Measurements from ENCODE around the gene SIM1.
A peak's percentile ranks its signal among the peaks of the same experiment; 100 is the strongest.

Gene SIM1, protein sequence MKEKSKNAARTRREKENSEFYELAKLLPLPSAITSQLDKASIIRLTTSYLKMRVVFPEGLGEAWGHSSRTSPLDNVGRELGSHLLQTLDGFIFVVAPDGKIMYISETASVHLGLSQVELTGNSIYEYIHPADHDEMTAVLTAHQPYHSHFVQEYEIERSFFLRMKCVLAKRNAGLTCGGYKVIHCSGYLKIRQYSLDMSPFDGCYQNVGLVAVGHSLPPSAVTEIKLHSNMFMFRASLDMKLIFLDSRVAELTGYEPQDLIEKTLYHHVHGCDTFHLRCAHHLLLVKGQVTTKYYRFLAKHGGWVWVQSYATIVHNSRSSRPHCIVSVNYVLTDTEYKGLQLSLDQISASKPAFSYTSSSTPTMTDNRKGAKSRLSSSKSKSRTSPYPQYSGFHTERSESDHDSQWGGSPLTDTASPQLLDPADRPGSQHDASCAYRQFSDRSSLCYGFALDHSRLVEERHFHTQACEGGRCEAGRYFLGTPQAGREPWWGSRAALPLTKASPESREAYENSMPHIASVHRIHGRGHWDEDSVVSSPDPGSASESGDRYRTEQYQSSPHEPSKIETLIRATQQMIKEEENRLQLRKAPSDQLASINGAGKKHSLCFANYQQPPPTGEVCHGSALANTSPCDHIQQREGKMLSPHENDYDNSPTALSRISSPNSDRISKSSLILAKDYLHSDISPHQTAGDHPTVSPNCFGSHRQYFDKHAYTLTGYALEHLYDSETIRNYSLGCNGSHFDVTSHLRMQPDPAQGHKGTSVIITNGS

DNA sequence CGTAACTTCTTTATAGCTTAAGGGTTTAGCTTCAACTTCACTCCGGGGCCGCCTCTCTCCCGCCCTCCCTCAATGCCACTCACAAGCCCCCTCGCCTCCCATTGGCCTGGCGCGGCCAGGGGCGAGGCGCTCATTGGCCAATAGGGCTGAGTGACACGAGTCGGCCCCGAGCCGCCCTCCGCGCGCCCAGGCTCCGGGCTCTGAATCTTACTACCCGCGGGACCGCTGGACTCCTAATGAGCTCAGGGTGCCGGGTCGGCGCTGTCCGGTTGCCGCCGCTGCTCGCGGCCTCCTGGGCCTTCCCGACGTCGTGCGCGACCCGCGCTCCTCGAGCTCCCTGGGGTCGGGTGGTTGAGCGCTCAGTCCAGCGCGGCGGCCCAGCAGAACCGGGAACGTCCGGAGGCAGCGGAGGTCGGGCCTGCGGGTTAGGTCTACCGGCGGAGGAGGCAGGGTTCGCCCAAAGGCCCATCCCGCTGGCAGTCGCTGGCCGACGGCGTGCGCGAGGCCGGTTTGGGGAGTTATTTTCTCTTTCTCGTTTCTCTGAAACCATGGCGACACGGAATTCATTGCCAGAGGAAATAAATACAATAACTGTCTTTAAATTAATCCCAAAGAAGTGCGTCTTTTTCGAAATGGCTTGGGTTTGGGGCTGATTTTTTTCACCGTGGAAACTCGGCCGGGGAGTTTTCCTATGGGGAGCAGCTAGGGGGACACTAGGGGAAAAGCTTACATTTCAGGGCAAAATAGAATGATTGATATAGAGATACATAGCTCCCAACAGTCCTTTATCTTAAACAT, at the start of gene SIM1:
Gene SIM1 (minus strand): TSS at position 19 of the 798 bp plus-strand sequence. CDS start 1,453 bp downstream, outside the sequence.
- no peak for DNase-seq

DNA sequence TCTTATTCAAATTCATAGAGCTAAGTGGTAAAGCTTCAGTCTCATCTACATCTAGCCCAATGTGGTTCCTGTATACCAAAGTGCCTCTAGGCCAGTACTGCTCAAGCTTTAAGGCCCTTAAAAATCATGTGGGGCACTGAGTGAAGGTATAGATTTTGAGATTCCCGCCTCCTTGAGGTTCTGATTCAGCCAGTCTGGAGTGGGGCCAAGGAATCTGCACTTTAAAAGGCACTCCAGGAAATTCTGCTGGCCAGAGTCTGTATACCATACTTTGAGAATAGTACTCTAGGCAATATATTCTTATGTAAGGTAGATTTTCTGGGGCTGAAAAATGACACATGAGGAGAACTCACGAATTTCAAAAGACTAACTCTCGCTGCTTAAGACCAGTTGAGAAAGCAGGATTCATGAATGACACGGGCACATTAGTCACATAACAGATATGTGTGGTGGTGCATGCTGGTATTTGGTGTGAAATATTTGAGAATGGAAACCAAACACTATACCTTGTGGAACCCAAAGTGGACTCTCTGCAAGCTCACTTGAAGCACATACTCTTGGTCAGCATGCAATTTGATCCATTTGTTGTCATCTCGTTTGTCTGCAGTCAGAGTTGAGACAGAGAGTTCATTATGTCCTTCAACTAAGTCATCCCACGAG, 47.6 kb upstream of the SIM1 start:
- peak; percentile 8 for DNase-seq

DNA sequence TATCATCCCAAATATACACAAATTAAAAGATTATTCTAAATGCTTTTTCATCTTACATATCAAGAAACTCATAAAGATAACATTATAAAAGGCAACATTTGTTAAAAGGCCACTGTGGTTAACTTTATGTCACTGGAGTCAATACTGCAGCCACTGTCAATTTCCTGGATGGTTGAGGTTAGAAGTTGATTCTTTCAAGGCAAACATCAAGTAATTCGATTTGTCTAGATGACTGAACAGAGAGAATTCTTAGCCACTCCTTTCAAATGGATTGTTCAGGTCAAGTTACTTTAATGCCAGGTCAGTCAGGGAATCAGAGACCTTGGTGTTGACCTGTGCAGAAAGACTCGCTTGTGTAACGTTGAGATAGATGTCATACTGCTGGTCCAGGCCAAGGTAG, 44.4 kb upstream of the SIM1 start:
- no peak for DNase-seq

DNA sequence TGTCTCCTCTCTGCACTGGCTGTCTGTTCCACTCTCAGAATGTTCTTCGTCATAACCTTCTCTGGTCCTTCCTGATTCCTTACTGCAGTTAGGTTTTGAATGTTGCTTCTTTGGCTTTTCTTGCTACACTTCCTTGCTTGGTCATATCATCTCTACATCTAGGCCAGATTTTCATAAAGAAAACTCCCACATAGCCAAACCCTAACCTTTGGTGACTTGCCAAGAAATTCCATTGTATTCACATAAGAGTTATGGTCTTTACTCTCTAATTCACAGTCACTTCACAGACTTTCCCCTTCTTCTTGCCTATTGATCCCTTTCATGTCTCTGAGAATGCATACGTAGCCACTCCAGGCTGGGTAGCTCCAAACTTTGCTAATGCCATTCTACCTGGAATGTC, 41.9 kb upstream of the SIM1 start:
- DNase-seq = no peak

DNA sequence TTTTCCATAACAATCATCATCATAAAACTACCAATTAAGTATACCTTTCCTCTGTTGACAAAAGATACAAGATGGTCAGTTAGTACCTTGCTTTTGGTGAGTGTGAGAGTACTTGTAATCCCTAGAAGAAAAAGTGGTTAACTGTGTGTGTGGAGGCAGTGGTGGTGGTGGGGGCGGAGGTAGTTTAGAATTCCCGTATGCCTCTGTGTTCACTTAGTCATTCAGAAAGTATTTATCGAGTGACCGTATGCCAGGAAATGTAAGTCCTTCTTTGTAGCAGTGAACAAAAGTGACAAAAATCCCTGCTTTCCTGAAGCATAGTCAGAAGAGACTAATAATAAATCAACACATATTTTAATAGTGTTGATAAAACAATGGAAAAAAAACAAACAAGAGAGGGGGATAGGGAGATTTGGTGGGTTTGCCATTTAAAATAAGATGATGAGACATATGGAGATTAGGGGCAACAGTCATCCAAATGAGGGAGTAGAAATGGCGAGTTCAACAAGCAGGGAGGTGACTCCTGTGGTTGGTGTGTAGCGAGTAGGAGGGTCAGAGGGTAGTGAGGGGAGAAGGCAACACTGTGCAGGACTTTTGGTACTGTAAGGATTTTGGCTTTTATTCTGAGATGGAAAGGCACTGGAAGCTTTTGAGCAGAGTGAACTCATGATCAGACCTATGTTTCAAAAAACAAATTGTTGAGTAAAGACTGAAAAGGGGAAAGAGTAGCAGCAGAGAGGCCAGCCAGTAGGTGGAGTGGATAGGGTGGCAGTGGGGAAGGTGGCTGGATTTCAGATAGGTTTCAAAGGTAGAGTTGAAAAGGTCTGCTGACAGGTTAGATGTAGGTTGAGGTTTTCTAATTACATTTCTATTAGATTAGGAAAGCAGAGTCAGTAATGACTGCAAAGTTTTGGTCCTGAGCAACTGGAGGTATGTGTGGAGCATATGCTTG, 40.3 kb upstream of the SIM1 start:
- peak; percentile 66 for DNase-seq

DNA sequence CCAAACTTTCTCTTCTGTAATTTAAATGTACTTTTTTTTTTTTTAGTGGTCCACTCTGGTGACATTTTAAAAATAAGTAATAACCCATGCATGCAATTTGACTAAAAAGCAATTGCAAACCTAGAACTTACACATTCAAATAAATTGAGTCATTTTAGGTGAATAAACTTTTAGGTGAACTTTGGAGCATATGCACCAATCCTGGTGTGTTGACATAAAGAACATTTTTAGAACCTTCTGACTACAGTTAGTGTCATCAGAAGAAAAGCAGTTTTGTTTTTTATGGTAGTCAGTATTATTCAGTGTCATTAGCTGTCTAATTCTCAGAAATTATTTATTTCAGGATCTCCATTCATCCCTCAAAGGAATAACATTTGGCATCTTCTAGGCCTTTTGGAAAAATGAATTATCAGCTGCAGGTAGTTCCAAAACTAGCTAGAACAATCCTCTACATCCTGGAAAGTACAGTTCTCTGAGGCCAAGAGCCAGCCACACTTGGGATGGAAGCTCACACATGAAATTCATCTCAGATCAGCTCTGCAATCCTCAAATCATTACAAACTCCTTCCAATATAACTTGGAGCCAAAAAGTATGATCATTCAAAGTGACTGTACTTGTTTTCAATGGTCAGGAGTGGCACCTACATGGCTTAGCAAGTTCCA, 38.5 kb upstream of the SIM1 start:
- DNase-seq = no peak

DNA sequence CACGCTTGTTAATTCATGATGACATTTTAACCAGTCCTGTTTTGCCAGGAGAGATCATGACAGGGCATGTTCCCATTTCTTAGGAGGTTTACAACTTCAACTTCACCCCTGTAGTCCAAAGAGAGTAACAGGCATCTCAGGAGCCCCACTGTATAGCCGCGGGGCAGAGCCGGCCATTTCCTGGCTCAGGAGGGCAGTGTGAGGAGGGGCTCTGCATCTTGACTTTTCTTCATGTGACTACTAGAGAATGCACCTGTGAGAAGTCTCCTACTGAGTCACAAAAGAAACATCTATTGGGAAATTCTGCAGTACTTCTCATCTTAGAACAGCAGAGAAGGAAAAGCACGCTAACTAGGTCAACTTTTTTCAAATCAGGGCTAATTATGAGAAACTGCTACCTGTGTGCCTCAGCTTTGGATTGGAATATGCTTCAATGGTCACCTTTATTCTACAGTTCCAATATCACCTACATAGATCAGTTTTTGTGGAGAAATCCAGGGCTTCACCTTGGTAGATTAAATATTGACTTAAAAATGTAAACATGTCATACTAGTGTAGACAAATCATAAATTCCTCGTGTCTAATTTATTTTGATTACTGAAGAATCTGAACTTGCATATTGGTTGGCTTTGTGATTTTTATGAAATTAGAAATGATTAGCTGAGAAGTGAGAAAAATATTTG, 28.6 kb upstream of the SIM1 start:
- DNase-seq = no peak

DNA sequence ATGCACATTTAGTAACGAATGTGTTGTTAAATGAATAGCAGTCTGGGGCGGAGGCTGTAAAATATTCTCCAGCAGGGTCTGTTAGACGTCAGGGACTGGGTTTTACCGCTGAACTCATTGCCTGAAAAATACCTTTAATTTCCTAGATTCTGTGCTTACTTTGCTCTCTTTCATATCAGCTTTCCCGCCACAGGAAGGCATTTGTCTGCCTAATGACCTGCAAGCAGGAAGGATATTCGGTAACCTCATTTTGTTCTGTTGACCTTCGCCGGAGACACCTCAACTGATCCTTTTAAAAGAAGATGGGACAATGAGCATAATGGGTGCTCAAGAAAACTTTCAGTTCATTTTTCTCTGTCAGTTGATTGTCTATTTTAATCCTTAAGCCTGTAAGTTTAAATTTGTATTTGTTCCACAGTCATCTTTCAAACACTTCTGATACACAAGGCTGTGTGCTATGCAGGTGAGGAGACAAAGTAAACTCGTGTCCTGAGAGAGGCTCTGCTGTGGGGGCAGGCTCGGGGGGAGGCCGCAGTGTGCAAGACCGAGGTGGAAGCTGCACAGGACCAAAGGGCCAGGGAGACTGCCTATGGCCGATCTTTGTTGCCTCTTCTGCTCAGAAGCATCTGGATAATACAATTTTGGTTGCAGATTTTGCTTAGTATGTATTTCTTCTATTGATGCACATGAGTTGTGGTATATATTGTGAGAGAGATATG, 27.4 kb upstream of the SIM1 start:
- no peak for DNase-seq

DNA sequence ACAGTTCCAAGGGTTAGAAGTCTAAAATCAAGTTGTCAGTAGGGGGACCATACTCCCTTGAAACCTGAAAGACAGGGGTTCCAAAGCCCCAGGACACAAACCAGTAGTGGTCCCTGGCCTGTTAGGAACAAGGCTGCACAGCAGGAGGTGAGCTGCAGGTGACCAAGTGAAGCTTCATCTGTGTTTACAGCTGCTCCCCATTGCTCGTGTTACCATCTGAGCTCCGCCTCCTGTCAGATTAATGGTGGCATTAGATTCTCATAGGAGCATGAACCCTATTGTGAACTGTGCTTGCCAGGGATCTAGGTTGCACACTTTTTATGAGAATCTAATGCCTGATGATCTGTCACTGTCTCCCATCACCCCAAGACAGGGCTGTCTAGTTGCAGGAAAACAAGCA, 25.3 kb upstream of the SIM1 start:
- DNase-seq = no peak

DNA sequence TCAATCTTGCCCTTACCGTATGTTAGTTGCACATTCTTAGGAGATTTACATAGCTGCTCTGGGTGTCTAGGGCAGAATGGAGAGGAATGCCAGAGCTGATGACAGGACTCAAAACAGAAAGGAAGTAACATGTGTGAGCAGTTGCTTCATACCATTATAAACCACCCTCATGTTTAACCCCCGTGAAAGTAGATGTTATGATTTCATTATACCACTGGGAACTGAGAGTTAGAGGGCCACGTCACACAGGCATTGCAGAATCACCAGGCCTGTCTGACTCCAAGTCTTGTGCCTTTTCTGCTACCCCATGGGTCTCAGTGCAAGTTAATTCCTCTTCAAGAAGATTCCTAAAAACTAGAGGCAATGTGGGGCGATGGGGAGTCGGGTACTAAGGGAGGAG, 23.5 kb upstream of the SIM1 start:
- no peak for DNase-seq

DNA sequence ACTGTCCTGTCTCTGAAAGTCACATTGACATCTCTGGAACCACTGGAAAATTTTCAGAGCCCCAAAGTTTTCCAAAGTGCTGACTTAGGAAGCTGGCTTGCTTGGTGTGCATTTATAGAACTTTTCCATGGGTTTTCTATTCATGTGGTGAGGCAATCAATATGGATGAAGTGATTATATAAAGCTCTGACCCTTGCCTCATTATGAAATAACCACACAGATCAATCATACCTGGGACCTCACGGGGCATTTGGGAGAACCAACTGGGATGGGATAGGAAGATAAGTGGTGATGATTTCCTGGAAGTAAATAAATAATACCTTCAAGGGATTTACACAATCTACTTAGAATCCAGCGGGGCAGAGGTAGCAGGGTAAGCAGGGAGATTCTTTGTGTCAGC, 22.9 kb upstream of the SIM1 start:
- DNase-seq = no peak

DNA sequence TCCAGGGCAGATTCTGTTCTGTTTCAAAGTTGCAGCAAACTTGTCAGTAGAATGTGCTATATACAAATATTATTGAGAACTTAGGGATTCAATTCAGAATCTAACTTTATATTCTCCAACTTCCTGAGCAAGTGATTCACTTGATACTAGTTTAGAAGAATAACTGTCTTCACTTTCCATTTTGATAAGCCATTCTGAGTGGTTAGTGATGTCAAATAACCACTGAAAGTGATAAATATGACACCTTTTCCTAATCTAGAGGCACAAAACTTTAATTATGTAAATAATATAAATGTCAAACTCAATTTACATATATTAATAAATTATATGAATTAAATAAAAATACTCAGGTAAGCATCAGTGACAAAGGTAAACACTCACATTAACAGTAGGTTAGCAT, 20.5 kb upstream of the SIM1 start:
- DNase-seq = no peak

DNA sequence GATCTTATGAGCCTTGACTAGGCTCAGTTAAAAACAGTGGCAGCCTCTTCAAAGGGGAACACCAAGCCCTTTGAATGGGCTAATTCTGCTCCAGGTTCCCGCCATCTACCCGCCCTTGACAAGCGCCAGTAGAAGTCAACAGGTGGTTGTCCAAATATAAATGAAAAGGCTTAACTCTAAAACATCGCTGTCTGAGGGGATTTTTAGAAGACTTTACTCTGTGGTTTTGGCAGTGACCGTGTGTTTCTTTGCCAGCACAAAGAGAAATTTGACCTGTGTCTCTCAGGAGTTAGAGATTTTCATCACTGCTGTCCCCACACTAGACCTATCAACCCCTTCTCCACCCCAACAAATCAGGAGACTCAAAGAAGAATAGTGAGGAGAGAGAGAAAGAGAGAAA, 19.8 kb upstream of the SIM1 start:
- no peak for DNase-seq

DNA sequence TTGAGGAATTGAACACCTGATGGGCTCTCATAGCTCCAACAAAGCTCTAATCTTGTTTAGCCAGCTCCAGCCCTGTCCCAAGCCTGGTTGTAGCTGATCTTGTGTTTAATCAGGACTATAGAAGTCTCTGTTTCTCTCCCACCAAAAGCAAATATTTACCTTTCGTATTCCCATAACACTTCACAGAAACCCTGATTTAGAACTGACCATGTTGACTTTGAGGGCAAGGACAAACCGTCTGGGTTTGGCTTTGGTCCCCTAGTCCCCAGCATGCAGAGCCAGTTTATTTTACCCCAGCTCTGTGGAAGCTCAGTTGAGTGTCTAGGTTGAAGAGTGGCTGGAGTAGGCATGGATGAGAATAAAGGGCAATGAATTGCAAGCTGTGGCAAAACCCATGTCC, 18.0 kb upstream of the SIM1 start:
- no peak for DNase-seq

DNA sequence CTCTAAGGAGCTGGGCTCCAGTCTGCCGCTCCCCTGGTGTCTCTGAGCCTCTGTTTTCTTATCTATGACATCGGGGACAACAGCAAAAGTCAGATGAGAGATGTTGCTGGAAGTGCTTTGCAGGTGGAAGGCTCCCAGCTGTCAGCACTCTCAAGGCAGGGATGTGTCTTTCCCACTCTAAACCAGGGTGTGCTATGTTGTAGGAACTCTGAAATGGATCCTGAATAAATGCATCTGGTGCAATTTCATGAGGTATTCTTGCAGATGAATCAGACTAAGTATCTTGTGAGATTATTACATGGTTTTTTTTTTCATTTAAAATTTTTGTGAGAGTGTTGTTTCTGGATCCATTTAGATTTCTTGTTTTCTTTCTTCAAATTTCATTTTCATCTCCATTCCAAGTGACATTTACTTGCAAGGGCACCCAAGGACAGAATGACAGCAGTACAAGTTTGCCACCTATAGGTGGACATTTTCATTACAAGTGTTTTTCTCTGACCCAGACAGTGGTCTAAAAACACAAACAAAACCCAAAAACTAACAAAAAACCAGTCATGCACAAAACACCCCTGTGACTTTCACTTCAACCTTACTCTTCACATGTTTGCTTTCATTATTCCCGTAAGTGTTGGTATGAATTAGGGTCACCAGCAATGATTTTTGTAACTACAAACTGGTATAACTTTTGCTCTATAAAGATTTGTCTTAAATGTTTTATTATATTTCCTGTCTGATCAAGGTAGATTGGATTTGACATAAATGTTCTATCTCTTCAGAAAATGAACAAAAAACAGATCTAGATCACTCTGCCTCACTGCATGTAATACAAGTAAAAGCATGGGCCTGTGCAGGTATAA, 14.7 kb upstream of the SIM1 start:
- DNase-seq = no peak

DNA sequence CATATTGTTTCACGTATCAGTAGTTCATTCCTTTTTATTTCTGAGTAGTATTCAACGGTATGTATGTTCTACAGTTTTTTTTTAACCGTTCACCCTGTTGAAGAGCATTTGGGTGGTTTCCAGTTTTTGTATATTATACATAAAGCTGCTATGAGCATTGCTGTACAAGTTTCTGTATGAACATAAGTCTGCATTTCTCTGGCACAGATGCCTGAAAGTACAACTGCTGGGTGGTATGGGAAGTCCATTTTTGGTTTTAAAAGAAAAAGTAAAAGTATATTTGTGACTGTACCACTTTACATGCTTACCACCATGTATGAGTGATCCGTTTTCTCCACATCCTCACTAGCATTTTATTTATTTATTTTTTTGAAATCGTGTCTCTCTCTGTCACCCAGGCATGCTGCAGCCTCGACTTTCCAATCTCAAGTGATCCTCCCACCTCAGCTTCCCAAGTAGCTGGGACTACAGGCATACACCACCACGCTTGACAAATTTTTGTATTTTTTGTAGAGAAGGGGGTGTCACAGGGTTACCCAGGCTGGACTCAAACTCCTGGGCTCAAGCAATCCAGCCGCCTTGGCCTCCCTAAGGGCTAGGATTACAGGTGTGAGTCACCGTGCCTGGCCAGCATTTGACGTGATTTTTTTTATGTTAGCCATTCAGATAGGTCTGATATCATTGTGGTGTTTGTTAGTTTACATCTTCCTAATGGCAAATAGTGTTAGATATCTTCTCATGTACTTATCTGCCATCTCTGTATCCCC, 11.0 kb upstream of the SIM1 start:
- DNase-seq = no peak

DNA sequence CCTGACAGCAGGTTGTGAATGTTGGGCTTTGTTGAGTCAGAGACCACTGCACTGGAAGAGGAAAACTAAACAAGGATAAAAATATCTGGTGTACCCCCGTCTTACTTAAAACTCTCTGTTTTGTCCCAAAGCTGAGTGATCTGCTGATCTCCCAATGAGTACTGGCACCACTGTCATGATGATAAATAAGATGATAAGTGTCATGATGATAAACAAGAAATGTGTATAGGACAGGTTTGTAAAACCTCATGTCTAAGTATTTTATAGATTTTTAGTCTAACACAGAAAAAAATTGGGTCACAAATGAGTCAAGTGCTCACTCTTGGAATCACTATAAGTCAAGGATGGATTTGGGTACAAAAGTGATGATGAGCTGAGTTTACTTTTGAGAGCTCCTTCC, 8.5 kb upstream of the SIM1 start:
- DNase-seq = no peak

DNA sequence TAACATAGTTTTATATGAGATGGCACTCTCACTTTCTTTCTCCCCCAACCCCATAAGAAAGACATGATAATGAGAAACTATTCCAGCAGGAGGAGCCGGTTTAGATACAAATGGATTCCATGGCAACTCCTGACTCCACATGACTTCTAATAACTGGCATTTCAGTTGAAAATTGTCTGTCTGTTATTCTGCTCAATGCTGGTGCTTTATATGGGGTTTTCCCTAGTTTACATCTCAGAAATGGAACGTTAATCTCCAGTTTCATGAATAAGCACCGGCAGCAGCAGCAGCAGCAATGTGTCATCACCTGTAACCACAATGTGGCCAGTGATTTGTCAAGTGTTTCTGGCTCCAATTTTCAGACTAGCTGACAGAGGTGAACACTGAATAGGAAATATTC, 8.0 kb upstream of the SIM1 start:
- no peak for DNase-seq

Measured in amniotic stem cell (primary cell).